ENCODE results near the gene CUX1. TPM values are rescaled to one million over a fixed set of nuclear protein-coding genes. Genes with fewer than 3 reads are reported as not detected.
"Not testable (repeated sequence)": the region's sequence is repeated elsewhere in the genome, so short reads cannot be mapped to it uniquely, and the experiment has no call there.

The CUX1 gene
- total RNA-seq, 1 donor from 2014 or later, result 18.3 TPM

DNA sequence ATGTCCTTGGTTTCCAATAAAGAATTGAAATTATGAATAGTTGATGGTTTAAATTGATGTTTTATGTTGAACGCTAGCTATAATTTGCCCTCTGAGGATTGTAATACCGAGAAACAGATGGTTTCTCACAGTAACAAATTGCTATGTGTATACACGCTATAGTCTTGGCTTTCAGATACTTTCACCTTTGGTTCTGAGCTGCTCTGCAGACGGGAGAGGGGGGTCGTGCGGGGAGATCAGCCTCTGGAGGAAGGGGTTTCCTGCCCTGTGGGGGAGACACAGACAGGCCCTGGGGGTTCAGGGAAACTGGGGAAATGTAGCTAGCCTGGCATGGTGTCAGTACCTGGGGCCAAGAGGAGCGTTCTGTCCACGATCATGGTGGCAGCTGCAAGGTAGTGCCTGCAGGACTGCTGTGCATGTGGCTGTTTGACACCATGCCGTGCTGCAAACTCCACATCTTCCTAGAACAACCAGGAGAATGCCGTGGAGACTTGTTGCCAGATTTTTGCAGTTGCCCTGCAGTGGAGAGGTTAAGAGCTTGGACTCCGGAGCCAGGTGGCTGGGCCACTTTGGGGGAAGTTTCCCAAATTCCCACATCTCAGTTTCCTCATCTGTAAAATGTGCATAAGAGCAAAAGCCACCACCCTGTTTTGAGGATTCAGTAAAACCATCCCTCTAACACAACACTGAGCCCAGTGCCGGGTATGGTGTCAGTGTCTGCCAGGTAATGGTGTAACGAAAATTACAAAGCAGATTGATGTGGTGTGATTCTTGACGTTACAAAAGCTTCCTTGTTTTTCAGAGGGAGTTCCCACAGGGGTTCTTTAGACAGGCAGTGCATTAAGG is 167.9 kb downstream of the CUX1 start:
- H3K9me3 ChIP-seq (ENCODE audit: control insufficient read depth in 3 of 3, low read length in 3 of 3), result no peaks in the 10 kb centered on the region
- no peak overlapping the region for H3K27ac ChIP-seq (ENCODE audit: low read depth, low read length)

DNA sequence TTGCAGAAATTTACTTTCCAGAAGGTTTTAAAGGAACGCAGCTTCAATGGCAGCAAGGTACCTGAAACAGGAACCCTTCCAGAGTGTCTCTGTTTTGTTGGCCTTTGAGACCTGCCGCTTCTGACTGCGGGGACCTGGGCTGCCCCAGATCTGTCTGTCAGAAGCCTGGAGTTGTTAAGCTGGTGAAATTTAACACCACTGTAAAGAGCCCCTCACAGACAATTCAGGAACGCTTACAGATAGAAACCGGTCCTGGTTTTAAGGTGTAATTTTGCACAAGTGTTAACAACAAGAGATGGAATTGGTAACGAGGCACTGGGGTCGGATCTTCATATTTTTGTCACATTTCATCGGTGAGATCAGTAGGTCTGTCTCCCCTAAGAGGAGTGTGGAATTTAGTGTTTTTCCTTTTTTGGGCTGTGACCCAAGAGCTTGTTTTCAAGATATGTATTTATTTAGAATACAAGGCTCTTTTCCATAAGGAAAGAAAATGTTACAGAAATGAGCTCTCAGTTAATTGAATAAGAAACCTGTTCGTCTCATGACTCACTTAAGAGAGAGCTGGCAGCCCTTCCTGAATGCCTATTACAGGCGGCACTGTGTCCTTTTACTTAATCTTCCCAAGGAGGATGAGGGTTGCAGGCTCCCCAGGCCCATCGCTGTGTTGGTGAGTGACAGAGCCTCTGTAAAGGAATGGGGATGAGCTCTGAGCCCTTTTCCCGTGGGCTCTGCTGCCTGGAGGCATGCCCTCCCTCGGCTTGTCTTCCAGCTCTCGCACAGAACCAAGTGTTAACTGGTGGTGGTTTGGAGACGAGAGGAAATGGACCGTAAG is 168.7 kb downstream of the CUX1 start:
- peaks cover 18 to 22% (median 22%) of the 10 kb centered on the region in 3 donors for H3K4me1 ChIP-seq (ENCODE audit: control insufficient read depth in 3 of 3, insufficient read depth in 3 of 3, low read length in 3 of 3)
- H3K9me3 ChIP-seq (ENCODE audit: control insufficient read depth in 3 of 3, low read length in 3 of 3), result no peaks in the 10 kb centered on the region
- H3K27ac ChIP-seq (ENCODE audit: low read depth, low read length), result peak overlapping the region; percentile 42
- H3K36me3 ChIP-seq (ENCODE audit: control insufficient read depth in 3 of 3, insufficient read depth in 3 of 3, low read length in 3 of 3), result no peaks in the 10 kb centered on the region
- peak overlapping the region in 2 of 3 donors; percentile 60 to 65 for H3K9ac ChIP-seq (ENCODE audit: low read depth in 1 of 3, low read length in 3 of 3)
- no peaks in the 10 kb centered on the region for H3K27me3 ChIP-seq (ENCODE audit: control insufficient read depth in 3 of 3, insufficient read depth in 3 of 3, low read length in 3 of 3)
- H3K4me3 ChIP-seq (ENCODE audit: low read length in 3 of 3), result peak overlapping the region in 1 of 3 donors; percentile 41

More for the DNA sequence above, 167.9 kb downstream of the CUX1 start:
- H3K27me3 ChIP-seq (ENCODE audit: control insufficient read depth in 3 of 3, insufficient read depth in 3 of 3, low read length in 3 of 3), result no peaks in the 10 kb centered on the region
- peaks cover 18 to 25% (median 22%) of the 10 kb centered on the region in 3 donors for H3K4me1 ChIP-seq (ENCODE audit: control insufficient read depth in 3 of 3, insufficient read depth in 3 of 3, low read length in 3 of 3)
- H3K4me3 ChIP-seq (ENCODE audit: low read length in 3 of 3), result peak overlapping the region in 1 of 3 donors; percentile 22
- no peaks in the 10 kb centered on the region for H3K36me3 ChIP-seq (ENCODE audit: control insufficient read depth in 3 of 3, insufficient read depth in 3 of 3, low read length in 3 of 3)
- peak overlapping the region in 2 of 3 donors; percentile 60 to 65 for H3K9ac ChIP-seq (ENCODE audit: low read depth in 1 of 3, low read length in 3 of 3)

DNA sequence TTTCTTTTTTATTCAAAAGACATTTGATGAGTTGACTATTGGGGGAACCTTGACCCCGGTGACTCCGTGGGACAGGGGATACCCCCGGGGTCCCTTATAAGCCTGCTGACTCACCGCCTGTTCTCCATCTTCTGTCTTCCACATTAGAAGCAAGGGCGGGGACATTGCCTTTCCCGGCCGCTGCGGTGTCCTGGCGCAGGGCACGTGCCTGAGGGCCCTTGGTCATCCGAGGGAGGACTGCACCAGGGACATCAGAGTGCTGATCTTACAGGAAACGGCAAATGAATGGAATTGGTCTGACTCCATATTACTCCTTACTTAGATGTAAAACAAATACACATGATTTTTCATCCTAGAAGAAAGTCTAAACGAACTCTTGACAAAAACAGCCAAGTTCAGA is 170.1 kb downstream of the CUX1 start:
- Histone ChIP-seq H3K4me3 (ENCODE audit: low read length in 3 of 3) (no peak overlapping the region), H3K9ac (ENCODE audit: low read depth in 1 of 3, low read length in 3 of 3) (no peak overlapping the region), H3K27me3 (ENCODE audit: control insufficient read depth in 3 of 3, insufficient read depth in 3 of 3, low read length in 3 of 3) (no peaks in the 10 kb centered on the region), H3K36me3 (ENCODE audit: control insufficient read depth in 3 of 3, insufficient read depth in 3 of 3, low read length in 3 of 3) (no peaks in the 10 kb centered on the region), H3K27ac (ENCODE audit: low read depth, low read length) (no peak overlapping the region), H3K4me1 (ENCODE audit: control insufficient read depth in 3 of 3, insufficient read depth in 3 of 3, low read length in 3 of 3) (peaks cover 18 to 22% (median 22%) of the 10 kb centered on the region in 3 donors), H3K9me3 (ENCODE audit: control insufficient read depth in 3 of 3, low read length in 3 of 3) (no peaks in the 10 kb centered on the region)

DNA sequence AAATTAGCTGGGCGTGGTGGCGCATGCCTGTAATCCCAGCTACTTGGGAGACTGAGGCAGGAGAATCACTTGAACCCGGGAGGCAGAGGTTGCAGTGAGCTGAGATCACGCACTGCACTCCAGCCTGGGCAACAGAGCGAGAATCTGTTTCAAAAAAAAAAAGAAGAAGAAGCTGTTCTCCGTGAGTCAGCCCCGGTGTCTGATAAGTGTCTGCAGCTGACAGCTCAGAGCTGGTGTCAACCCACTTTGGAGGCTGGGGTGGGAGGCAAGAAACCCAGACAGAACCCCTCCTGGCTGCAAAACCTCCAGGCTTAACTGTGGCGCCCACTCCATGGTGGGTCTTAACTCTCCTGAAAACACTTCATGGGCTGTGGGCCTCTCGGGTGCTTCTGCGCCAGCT is 170.6 kb downstream of the CUX1 start:
- H3K9me3 ChIP-seq (ENCODE audit: control insufficient read depth in 3 of 3, low read length in 3 of 3); H3K9ac ChIP-seq (ENCODE audit: low read depth in 1 of 3, low read length in 3 of 3); H3K27ac ChIP-seq (ENCODE audit: low read depth, low read length); H3K4me3 ChIP-seq (ENCODE audit: low read length in 3 of 3); H3K27me3 ChIP-seq (ENCODE audit: control insufficient read depth in 3 of 3, insufficient read depth in 3 of 3, low read length in 3 of 3); H3K36me3 ChIP-seq (ENCODE audit: control insufficient read depth in 3 of 3, insufficient read depth in 3 of 3, low read length in 3 of 3): not testable (repeated sequence)
- peaks cover 18 to 22% (median 22%) of the 10 kb centered on the region in 3 donors for H3K4me1 ChIP-seq (ENCODE audit: control insufficient read depth in 3 of 3, insufficient read depth in 3 of 3, low read length in 3 of 3)

DNA sequence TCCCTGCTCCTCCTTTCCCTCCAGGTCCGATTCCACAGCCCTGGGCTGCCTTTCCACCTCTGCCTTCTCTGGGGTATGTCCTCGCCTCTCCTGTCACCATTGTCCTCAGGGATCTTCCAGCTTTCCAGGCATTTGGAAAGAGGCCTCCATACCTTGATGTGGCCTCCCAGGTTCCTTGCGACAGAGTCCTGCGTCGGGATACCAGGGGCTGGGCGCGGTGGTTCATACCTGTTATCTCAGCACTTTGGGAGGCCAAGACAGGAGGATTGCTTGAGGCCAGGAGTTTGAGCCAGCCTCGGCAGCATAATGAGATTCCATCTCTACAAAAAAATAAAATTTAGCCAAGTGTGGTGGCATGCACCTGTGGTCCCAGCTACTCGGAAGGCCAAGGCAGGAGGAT is 171.1 kb downstream of the CUX1 start:
- no peaks in the 10 kb centered on the region for H3K9me3 ChIP-seq (ENCODE audit: control insufficient read depth in 3 of 3, low read length in 3 of 3)

DNA sequence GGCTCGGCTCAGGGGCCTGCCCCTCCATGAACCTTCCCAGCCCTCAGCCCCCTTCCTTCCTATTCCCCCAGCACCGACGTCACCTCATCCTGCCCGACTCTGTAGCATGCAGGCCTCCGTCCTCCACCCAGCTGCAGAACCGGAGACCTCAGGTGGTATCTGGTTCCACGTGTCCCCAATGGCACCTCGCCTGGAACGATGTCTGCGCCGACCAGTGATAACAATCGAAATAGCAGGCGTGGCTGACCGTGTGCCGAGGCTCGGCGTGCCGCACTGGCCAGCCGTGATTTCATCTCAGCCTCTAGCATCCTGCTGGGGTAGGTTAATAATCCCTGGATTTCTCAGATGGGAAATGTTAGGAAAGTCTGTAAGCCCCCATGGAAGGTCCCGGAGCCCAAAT is 171.7 kb downstream of the CUX1 start:
- no peak overlapping the region for H3K9ac ChIP-seq (ENCODE audit: low read depth in 1 of 3, low read length in 3 of 3)
- no peaks in the 10 kb centered on the region for H3K36me3 ChIP-seq (ENCODE audit: control insufficient read depth in 3 of 3, insufficient read depth in 3 of 3, low read length in 3 of 3)
- H3K27me3 ChIP-seq (ENCODE audit: control insufficient read depth in 3 of 3, insufficient read depth in 3 of 3, low read length in 3 of 3), result no peaks in the 10 kb centered on the region
- no peak overlapping the region for H3K4me3 ChIP-seq (ENCODE audit: low read length in 3 of 3)
- H3K9me3 ChIP-seq (ENCODE audit: control insufficient read depth in 3 of 3, low read length in 3 of 3), result no peaks in the 10 kb centered on the region
- peaks cover 18 to 22% (median 22%) of the 10 kb centered on the region in 3 donors for H3K4me1 ChIP-seq (ENCODE audit: control insufficient read depth in 3 of 3, insufficient read depth in 3 of 3, low read length in 3 of 3)
- H3K27ac ChIP-seq (ENCODE audit: low read depth, low read length), result no peak overlapping the region

More for the DNA sequence above, 171.1 kb downstream of the CUX1 start:
- Histone ChIP-seq H3K9ac (ENCODE audit: low read depth in 1 of 3, low read length in 3 of 3) (no peak overlapping the region), H3K27ac (ENCODE audit: low read depth, low read length) (no peak overlapping the region), H3K4me1 (ENCODE audit: control insufficient read depth in 3 of 3, insufficient read depth in 3 of 3, low read length in 3 of 3) (peaks cover 18 to 22% (median 22%) of the 10 kb centered on the region in 3 donors), H3K4me3 (ENCODE audit: low read length in 3 of 3) (no peak overlapping the region), H3K27me3 (ENCODE audit: control insufficient read depth in 3 of 3, insufficient read depth in 3 of 3, low read length in 3 of 3) (no peaks in the 10 kb centered on the region), H3K36me3 (ENCODE audit: control insufficient read depth in 3 of 3, insufficient read depth in 3 of 3, low read length in 3 of 3) (no peaks in the 10 kb centered on the region)

DNA sequence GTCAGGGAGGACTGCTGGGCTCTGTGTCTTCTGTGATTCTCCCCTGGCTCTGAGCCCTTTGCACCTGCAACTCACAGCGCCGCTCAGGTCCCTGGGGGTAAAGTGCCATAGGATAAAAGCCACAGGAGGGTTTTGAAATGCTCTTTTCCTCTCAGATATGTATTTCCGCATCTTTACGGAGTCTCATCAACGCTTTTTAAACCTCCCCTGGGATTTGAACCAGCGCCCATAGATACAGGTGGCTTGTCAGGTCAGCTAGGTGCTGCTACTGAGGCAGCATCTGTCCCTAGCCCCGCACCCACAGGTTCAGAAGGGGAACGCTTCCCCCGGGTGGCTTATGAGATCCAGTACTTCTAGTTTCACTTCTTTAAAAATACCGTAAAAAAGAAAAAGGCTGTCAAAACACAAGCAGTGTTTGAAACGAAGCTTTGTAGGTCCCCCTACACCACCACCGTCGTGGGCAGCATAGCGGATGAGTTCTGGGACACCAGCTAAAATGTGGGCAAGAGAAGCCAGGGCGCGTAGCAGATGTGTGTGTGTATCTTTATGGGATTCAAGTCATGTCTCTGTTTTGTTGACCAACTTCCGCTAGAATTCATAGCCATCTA is 173.5 kb downstream of the CUX1 start:
- no peaks in the 10 kb centered on the region for H3K27me3 ChIP-seq (ENCODE audit: control insufficient read depth in 3 of 3, insufficient read depth in 3 of 3, low read length in 3 of 3)
- H3K4me1 ChIP-seq (ENCODE audit: control insufficient read depth in 3 of 3, insufficient read depth in 3 of 3, low read length in 3 of 3), result peaks cover 8 to 13% (median 12%) of the 10 kb centered on the region in 3 donors
- no peak overlapping the region for H3K4me3 ChIP-seq (ENCODE audit: low read length in 3 of 3)
- H3K27ac ChIP-seq (ENCODE audit: low read depth, low read length), result no peak overlapping the region
- no peaks in the 10 kb centered on the region for H3K9me3 ChIP-seq (ENCODE audit: control insufficient read depth in 3 of 3, low read length in 3 of 3)
- H3K9ac ChIP-seq (ENCODE audit: low read depth in 1 of 3, low read length in 3 of 3), result no peak overlapping the region
- H3K36me3 ChIP-seq (ENCODE audit: control insufficient read depth in 3 of 3, insufficient read depth in 3 of 3, low read length in 3 of 3), result no peaks in the 10 kb centered on the region

DNA sequence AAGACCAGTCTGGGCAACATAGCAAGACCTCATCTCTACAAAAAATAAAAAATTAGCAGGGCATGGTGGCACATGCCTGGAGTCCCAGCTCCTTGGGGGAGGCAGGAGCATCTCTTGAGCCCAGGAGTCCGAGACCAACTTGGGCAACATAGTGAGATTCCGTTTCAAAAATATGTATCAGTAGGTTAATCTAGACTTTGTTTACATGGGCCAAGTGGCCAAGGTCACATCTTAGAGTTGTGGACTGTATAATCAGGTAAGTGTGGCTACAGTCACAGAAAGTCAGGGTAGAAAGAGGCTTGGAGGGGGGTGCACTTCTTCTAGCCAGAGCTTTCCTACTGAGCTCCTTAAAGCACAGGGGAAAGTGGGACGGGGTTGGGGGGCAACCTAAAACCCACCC is 174.4 kb downstream of the CUX1 start:
- Histone ChIP-seq H3K36me3 (ENCODE audit: control insufficient read depth in 3 of 3, insufficient read depth in 3 of 3, low read length in 3 of 3) (no peaks in the 10 kb centered on the region), H3K9me3 (ENCODE audit: control insufficient read depth in 3 of 3, low read length in 3 of 3) (no peaks in the 10 kb centered on the region), H3K27ac (ENCODE audit: low read depth, low read length) (no peak overlapping the region), H3K4me3 (ENCODE audit: low read length in 3 of 3) (no peak overlapping the region), H3K4me1 (ENCODE audit: control insufficient read depth in 3 of 3, insufficient read depth in 3 of 3, low read length in 3 of 3) (peaks cover 0 to 4% (median 2%) of the 10 kb centered on the region in 3 donors), H3K9ac (ENCODE audit: low read depth in 1 of 3, low read length in 3 of 3) (no peak overlapping the region), H3K27me3 (ENCODE audit: control insufficient read depth in 3 of 3, insufficient read depth in 3 of 3, low read length in 3 of 3) (no peaks in the 10 kb centered on the region)

DNA sequence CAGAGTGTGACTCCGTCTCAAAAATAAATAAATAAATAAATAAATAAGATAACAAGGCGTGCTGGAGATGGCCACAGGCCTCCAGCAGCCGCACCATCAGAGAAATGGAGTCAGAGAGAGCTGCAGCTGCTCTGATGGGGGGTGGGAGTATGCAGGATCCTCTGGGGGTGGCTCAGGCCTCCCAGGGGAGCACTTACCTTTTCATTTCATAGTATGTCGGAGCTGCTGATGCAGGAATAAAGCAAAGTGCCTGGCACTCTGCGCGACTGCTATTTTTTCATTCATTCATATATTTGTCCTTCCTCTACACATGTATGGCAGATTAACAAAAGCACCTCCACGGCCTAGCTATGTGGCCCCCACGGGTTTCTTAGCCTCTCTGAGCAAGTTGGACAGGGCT is 175.9 kb downstream of the CUX1 start:
- Histone ChIP-seq H3K36me3 (ENCODE audit: control insufficient read depth in 3 of 3, insufficient read depth in 3 of 3, low read length in 3 of 3) (no peaks in the 10 kb centered on the region), H3K27ac (ENCODE audit: low read depth, low read length) (no peak overlapping the region), H3K4me3 (ENCODE audit: low read length in 3 of 3) (no peak overlapping the region), H3K9me3 (ENCODE audit: control insufficient read depth in 3 of 3, low read length in 3 of 3) (no peaks in the 10 kb centered on the region), H3K27me3 (ENCODE audit: control insufficient read depth in 3 of 3, insufficient read depth in 3 of 3, low read length in 3 of 3) (no peaks in the 10 kb centered on the region), H3K4me1 (ENCODE audit: control insufficient read depth in 3 of 3, insufficient read depth in 3 of 3, low read length in 3 of 3) (peaks cover under 1 to 8% (median 8%) of the 10 kb centered on the region in 3 donors), H3K9ac (ENCODE audit: low read depth in 1 of 3, low read length in 3 of 3) (no peak overlapping the region)

All from skeletal muscle tissue (tissue), 4 donors.